ENCODE data around the gene ULBP1. TPM values are rescaled to one million over a fixed set of nuclear protein-coding genes. Genes with fewer than 3 reads are reported as not detected.

ULBP1 gene
- total RNA-seq, 1 experiment from 2014 or later, result 1.6 TPM

- Histone ChIP-seq H4K5ac (ENCODE audit: insufficient read length, low read depth, low read length) (no peak overlapping the region), H3K4me1 (ENCODE audit: insufficient read depth, low read length) (no peaks in the 10 kb centered on the region), H3K27me3 (ENCODE audit: insufficient read depth, low read length) (peaks cover 21% of the 10 kb centered on the region), H2AK5ac (ENCODE audit: insufficient read length, low read length) (no peak overlapping the region), H3K9ac (ENCODE audit: extremely low read depth, insufficient read length, low read length) (no peak overlapping the region), H3K79me2 (ENCODE audit: insufficient read depth, low read length) (no peaks in the 10 kb centered on the region), H3K56ac (ENCODE audit: insufficient read length, low read depth, low read length) (no peak overlapping the region), H4K8ac (replicated peaks; ENCODE audit: insufficient read length, low read depth, low read length) (no peak overlapping the region), H2BK15ac (ENCODE audit: low read depth, low read length) (no peak overlapping the region), H3K23ac (ENCODE audit: insufficient read length, low read depth, low read length) (no peak overlapping the region), H3K4me2 (ENCODE audit: insufficient read depth, insufficient read length, low read length) (no peak overlapping the region), H2BK12ac (ENCODE audit: insufficient read length, low read depth, low read length) (no peak overlapping the region), H3T11ph (ENCODE audit: low read length) (no peak overlapping the region), H2BK5ac (ENCODE audit: insufficient read length, low read length) (no peak overlapping the region), H2BK120ac (ENCODE audit: low read depth, low read length, poor library complexity, severe bottlenecking) (no peak overlapping the region), H4K91ac (ENCODE audit: insufficient read length, low read depth, low read length) (no peak overlapping the region), H3K79me1 (ENCODE audit: insufficient read depth, low read depth, low read length, poor library complexity, severe bottlenecking) (no peaks in the 10 kb centered on the region), H3K18ac (ENCODE audit: insufficient read length, low read depth, low read length) (no peak overlapping the region), H3K27ac (ENCODE audit: insufficient read length, low read depth, low read length) (no peak overlapping the region), H3K23me2 (ENCODE audit: insufficient read length, low read depth, low read length, poor library complexity, severe bottlenecking) (no peaks in the 10 kb centered on the region), H3K4ac (ENCODE audit: low read depth, low read length) (no peak overlapping the region), H2BK20ac (ENCODE audit: low read depth, low read length, poor library complexity, severe bottlenecking) (no peak overlapping the region), H3K14ac (ENCODE audit: insufficient read depth, low read length) (no peak overlapping the region), H4K20me1 (ENCODE audit: control insufficient read depth, insufficient read depth, insufficient read length) (no peaks in the 10 kb centered on the region), H3K9me3 (ENCODE audit: control insufficient read depth, low read depth, low read length) (no peaks in the 10 kb centered on the region), H2AFZ (ENCODE audit: low read length) (no peak overlapping the region)
- Mint-ChIP-seq H3K9me3 (no peaks in the 10 kb centered on the region), H3K27me3 (ENCODE audit: low read depth) (peaks cover 93% of the 10 kb centered on the region), H3K4me3 (no peak overlapping the region), H3K4me1 (no peaks in the 10 kb centered on the region), H3K27ac (no peak overlapping the region), H3K36me3 (ENCODE audit: insufficient read depth in 1 of 3, low read depth in 3 of 3) (no peaks in the 10 kb centered on the region)
- no peak for DNase-seq
- no CpG with 5 or more reads among the region's 6 CpGs for WGBS (ENCODE audit: extremely low coverage, insufficient read length, low lambda C conversion rate)
- TF ChIP-seq, protein P1, sequence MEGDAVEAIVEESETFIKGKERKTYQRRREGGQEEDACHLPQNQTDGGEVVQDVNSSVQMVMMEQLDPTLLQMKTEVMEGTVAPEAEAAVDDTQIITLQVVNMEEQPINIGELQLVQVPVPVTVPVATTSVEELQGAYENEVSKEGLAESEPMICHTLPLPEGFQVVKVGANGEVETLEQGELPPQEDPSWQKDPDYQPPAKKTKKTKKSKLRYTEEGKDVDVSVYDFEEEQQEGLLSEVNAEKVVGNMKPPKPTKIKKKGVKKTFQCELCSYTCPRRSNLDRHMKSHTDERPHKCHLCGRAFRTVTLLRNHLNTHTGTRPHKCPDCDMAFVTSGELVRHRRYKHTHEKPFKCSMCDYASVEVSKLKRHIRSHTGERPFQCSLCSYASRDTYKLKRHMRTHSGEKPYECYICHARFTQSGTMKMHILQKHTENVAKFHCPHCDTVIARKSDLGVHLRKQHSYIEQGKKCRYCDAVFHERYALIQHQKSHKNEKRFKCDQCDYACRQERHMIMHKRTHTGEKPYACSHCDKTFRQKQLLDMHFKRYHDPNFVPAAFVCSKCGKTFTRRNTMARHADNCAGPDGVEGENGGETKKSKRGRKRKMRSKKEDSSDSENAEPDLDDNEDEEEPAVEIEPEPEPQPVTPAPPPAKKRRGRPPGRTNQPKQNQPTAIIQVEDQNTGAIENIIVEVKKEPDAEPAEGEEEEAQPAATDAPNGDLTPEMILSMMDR (conservative IDR thresholded peaks at IDR 0.05), result no peak
Measured at GRCh38 chr6:149931501-149931900, 32.2 kb upstream of the ULBP1 start.

Data from H9 (cell line).